Lower leg skin (tissue), 3 donors: ENCODE data around the gene CPSF7.

Source experiments
- POLR2A ChIP-seq, 2 donors: fragments of 450-650 bp; IDR thresholded peaks; one replicate each; pipeline ENCODE4 v1.6.1; 2016 to 2017; ENCODE audit warnings: antibody characterized with exemption in 2 of 2, mild to moderate bottlenecking in 1 of 2, moderate library complexity in 1 of 2
- TF ChIP-seq, protein P1 (sequence below), 3 donors: fragments of 450-650 bp; IDR thresholded peaks; one replicate each; pipeline ENCODE4 v1.5.1; 2016; ENCODE audit warnings: antibody characterized with exemption in 3 of 3, mild to moderate bottlenecking in 3 of 3, moderate library complexity in 2 of 3

GRCh38 chr11:61367406-61367805 is 62.4 kb downstream of the CPSF7 start:
- TF ChIP-seq POLR2A (IDR thresholded peaks at IDR 0.05): no peak
- TF ChIP-seq, protein P1, sequence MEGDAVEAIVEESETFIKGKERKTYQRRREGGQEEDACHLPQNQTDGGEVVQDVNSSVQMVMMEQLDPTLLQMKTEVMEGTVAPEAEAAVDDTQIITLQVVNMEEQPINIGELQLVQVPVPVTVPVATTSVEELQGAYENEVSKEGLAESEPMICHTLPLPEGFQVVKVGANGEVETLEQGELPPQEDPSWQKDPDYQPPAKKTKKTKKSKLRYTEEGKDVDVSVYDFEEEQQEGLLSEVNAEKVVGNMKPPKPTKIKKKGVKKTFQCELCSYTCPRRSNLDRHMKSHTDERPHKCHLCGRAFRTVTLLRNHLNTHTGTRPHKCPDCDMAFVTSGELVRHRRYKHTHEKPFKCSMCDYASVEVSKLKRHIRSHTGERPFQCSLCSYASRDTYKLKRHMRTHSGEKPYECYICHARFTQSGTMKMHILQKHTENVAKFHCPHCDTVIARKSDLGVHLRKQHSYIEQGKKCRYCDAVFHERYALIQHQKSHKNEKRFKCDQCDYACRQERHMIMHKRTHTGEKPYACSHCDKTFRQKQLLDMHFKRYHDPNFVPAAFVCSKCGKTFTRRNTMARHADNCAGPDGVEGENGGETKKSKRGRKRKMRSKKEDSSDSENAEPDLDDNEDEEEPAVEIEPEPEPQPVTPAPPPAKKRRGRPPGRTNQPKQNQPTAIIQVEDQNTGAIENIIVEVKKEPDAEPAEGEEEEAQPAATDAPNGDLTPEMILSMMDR (IDR thresholded peaks at IDR 0.05): no peak
